HG03175 (cell line): ENCODE data around the gene PPT2.
A peak's percentile ranks its signal among the peaks of the same experiment; 100 is the strongest.

Experiments used
- ATAC-seq: cut with Tn5 transposase; IDR thresholded peaks from one replicate; pipeline ENCODE4 v1.9.1; 2021; ENCODE audit warnings: mild to moderate bottlenecking, moderate library complexity; ENCODE audit not compliant: unreplicated experiment

Gene PPT2

GRCh38 chr6:32151181-32151862 lies 2.6 kb upstream of the PPT2 start:
- ATAC-seq: no peak

DNA sequence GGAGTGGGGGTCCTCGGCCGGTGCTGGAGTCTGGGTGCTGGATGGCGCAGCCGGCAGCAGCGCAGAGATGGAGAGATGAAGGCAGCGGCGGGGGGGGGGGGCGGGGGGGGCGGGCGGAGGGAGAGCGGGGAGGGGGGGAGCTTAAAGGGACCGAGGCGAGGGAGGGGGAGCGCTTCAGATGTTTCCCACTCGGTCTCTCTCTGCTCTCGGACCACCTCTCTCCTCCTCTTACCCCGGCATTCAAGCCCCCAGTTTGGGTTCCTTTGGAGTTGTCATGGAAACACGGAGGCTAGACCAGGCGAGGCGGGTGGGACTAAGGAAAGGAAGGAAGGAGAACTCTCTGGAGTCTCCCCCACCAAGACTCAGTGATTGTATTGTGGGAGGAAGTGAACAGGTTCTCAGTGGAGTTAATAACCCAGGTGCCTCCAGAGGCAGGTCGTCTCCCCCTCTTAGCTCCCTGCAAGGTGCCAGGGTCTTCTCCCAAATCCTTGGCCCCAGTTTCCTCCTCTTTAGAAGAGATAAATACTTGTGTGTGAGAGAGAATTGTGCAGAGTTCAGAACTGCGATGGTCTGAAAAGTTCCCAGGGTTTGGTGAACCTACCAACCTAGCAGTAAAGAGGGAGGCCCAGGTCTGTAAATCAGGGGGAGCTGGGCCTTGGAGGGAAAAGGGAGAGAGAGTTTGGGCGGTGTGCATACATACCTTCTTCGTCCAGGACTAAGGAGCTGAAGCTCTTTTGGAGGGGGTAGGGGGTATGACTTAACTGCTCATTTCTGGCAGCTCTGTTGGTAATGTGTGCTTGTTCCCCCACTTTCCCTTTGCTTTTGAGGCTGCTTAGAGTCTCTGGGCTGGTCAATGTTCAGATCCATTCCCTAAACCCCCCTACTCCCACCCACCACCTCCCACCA lies 1.8 kb upstream of the PPT2 start, which contains the start of gene PRRT1:
Gene PRRT1 (minus strand): TSS at position 77 of the 906 bp plus-strand sequence. CDS start 112 bp downstream, outside the sequence.
- no peak for ATAC-seq

DNA sequence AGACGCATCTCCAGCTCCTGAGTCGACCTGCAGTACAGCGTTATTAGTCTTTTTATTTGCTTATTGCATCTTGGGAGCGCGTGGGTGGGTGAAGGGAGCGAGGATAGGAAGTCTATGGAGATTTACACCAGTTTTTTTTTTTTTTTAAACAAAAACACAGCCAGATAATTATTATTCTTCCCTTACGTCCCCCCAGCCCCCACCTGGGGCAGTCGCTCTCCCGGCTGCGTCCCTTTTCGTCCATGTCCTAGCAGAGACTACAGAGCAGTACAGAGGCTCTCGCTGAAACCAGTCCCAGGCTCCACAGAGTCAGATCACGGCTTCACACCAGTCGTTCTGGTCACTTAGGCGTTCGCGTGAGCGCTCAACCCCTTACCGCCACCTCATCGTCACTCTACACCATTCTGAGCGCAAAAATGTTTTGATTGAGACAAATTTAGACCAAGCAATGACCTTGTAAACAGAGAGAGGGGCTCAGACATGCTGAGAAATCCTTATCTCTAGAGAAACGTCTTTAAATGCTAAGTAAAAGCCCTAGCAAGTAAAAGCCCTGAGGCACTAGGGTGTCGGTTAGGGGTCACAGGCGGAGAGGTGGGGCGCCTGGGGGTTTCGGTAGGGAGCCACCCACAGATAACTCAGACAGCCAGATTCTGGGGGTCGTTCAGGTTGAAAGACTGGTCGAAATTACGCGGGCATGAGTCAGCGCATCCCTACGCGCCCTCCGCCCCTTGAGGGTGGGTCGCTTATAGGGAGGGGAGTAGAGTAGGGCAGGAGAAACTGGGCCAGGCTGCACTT lies 975 bp upstream of the PPT2 start:
- ATAC-seq: no peak

DNA sequence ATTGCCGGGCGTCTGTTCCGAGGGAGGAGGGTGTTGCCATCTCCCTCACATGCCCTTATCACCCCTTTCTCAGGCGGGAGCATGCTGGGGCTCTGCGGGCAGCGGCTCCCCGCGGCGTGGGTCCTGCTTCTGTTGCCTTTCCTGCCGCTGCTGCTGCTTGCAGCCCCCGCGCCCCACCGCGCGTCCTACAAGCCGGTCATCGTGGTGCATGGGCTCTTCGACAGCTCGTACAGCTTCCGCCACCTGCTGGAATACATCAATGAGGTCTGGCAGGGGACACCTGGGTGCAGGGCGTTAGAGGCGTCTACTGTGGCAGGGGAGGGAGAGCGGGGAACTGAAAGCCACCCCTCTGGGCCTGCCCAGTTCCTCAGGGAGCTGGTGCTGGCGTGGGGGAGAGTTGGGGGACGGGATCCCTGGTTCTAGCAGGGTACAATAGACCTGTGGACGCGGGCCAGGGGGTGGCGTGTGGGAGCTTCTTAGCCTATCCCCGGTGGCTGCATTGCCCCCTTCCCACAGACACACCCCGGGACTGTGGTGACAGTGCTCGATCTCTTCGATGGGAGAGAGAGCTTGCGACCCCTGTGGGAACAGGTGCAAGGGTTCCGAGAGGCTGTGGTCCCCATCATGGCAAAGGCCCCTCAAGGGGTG lies 697 bp downstream of the PPT2 start:
- ATAC-seq: peak; percentile 77

GRCh38 chr6:32156891-32157290 lies 3.0 kb downstream of the PPT2 start:
- no peak for ATAC-seq

DNA sequence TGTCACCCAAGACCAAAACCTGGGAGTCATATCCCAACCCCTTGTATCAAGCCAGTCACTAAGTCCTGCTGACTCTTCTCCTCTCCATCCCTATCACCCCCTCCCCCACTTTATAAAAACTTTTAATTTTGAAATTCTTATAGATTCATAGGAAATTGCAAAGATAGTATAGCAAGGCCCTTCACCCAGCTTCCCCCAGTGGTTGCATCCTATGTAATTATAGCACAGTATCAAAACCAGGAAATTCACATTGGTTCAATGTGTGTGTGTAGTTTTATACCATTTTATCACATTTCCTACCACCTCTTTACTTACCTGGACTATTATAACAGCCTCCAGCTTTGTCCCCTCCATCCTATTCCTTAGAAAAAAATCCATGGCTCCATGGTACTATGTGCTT lies 4.1 kb downstream of the PPT2 start:
- no peak for ATAC-seq

DNA sequence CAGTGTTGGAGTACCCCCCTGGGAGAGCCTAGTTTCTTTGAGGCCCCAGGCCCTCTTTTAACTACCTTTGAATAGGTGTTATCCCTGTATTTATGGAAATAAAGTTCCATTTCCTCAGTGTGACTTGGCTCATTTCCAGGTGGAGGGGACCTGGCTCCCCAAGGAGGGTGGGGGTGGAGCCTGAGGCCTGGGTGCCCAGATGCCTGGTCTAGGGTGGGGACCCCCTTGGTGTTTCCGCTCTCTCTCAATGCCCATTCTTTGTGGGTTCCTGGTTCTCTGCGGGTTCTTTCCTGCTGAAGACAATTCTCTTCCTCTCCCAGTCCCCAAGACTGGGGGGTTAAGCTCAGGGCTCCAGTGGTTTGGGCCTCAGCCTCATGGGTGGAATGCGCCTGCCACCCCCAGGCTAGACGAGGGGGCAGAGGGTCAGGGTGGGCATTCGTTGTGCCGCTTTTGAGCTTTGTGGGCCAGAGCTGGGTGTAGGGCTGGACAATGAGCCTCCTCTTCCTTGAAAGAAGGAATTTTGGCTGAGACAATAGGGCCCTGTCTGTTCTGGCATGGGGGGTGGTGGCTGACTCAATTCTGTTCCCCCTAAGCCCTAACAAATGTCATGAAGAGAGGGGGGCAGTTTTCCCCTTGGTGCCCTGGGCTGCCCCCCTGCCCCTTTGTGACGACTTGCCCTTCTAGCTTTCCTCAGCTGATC lies 9.8 kb downstream of the PPT2 start:
- ATAC-seq: no peak

GRCh38 chr6:32164295-32164694 lies 10.4 kb downstream of the PPT2 start, which contains the start of gene EGFL8:
Gene EGFL8 (plus strand): TSS chr6:32164595. CDS start chr6:32166166, 1,571 bp downstream.
- no peak for ATAC-seq

- no peak for ATAC-seq
Observed at GRCh38 chr6:32166411-32167061, 12.6 kb downstream of the PPT2 start.

GRCh38 chr6:32167154-32167760 lies 13.3 kb downstream of the PPT2 start:
- ATAC-seq: no peak

DNA sequence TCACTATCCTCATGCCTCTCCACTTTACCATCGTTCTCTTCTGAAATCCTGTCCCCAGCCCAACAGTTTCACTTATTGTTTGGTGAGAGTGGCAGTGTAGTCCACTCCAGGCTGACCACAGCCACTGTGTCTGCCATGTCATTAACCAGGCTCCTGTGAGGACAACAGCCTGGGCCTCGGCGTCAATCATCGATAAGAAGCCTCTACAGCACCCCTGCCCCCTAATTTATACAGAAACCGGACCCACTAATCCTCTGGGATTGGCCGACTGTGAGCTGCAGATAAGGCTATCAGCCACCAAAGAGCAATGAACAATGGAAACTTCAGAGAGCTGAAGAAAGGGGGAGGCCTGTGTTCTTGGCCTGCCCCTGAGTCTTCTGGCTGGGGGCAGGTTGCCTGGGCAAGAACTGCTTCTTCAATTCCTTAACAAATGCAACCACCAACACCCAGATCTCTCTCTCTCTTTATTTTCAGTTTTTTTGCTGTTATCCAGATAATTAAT lies 13.9 kb downstream of the PPT2 start:
- no peak for ATAC-seq

GRCh38 chr6:32168350-32168749 lies 14.4 kb downstream of the PPT2 start:
- ATAC-seq: no peak

DNA sequence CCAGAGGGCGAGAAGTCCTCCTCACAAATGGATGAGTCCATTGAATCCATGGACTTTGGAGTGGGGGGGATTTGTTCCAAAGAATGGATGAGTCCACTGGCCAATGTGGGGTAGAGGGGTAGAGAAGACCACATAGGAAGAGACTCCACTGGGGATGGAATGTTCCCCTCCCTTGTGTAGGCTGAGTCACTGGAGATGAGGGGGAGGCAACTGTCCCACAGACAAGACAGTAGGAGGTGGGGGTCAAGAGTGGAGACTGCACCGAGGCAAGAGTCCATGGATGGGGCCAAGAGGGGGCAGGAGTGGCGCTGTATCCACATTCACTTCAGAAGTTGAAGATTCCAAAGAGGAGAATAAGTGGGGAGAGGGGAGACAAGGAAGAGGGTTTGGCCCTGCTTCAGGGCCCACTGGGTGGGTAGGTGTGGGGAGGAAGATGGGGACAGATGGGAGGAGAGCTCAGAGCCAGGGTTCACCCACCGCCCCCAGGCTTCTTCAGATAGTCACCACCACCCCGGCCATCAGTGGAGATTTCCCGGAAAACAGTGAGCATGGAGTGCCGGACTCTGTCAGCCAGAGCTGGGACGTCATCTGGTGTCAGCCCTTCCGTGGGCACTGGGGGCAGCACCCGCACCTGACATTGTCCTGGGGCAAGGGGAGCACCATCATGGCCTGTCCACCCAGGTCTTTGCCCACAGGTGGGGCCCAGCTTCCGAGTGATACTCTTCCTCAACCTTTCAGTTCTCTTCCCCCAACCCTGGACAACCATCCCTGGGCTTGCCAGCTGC lies 15.1 kb downstream of the PPT2 start:
- no peak for ATAC-seq

GRCh38 chr6:32170294-32170693 lies 16.4 kb downstream of the PPT2 start:
- no peak for ATAC-seq

DNA sequence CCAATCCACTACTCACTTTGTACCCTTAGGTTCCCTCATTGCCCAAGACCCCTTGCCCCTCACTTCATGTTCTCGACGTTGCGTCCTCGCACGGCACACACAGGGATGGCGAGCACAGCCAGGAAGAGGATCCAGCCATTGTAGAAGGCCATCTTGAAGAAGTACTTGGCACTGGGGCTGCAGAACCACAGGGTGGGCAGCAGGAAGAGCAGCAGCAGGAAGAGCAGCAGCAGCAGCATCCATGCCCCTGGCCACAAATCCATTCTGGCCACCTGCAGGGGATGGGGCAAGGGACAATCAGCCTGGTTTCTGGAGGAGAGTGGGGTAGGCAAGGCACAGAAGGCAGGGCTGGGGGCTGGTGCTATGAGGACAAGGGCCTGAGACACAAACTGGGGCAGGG lies 17.3 kb downstream of the PPT2 start:
- no peak for ATAC-seq

DNA sequence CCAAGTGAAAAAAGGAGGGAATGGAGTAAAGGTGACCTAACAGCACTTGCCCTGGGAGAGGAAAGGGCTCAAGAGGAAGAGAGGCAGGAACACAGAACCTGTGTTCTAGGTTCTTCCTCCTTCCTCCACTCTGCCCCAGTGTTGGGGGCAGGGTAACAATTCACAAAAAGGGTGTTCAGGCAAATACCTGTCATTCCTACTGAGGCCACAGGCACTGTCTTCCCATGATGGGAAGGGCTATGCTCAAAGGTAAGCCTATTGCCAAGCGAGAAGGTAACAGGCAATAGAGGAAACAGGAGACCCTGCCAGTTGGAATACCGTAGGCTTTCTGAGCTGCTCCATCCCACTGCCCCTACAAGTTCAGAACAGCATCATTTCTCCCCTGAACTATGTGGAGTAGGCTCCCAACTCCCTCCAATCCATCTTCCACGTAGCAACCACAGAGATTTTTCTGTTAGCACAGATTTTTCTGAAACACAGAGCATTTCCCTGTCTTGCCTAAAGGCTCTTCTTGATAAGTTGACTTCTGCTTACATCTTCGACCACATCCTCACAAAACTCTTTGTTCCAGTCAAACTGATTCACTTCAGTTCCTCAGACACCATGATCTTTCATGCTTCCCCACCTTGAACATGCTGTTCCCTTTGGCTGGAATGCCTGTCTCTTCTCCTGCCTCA lies 19.2 kb downstream of the PPT2 start:
- no peak for ATAC-seq

DNA sequence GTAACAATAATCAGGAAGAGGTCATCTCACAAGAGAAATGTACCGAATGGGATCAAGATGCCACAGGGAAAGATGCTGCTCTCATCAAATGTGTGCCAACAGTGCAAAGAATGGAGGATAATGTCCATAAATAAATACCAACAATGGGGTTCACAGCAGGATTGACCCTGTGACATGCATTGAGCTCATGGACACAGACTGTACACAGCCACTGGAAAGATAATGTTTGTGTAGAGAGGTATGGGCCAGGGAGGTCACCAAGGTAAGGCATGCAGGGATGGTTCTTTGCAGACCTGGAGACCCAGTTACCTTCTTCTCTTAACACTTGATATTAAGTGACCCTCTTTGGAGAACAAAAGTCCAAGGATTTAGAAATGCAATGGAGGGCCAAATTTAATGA lies 20.5 kb downstream of the PPT2 start:
- ATAC-seq: no peak

DNA sequence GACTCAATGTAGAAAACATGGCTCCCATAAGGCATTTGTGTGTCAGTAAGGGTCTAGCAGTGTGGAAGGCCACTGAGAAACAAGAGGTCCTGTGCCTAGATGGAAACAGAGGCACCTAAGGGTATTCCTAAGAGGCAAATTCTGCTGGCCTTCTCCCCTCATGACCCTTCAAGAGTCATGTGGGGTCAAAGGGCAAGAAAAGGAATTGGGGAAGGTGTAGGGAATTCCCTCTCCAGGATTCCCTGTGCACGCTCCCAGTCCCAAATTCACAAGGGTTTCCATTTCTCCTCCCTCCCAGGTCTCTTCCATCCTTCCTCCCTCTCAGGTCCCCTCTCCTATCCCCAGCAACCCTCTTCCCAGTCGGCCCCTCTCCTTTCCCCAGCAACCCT lies 21.4 kb downstream of the PPT2 start:
- ATAC-seq: no peak
